ENCODE data around the gene GRK5. TPM values are rescaled to one million over a fixed set of nuclear protein-coding genes. Genes with fewer than 3 reads are reported as not detected.
A peak's percentile ranks its signal among the peaks of the same experiment; 100 is the strongest.

The GRK5 gene
- total RNA-seq, 3 donors from 2014 or later (not counting 1 experiment from before 2014, with no cell fraction given), result 37.6 to 54.3 (median 47.9) TPM

- no peaks in the 10 kb centered on the region for H3K9me3 Mint-ChIP-seq
- no peak overlapping the region for H3K27ac Mint-ChIP-seq
- peaks cover 20 to 42% of the 10 kb centered on the region in 2 donors for H3K4me1 Mint-ChIP-seq
- H3K36me3 ChIP-seq (ENCODE audit: control insufficient read depth, insufficient read depth, low read length), result no peaks in the 10 kb centered on the region
- peak overlapping the region; percentile 37 for H3K27ac ChIP-seq (ENCODE audit: low read length)
- intact Hi-C loops (cut with micrococcal nuclease), result no loop called here
- ATAC-seq (no peak), DNase-seq (no peak)
- H3K4me1 ChIP-seq (ENCODE audit: control insufficient read depth, insufficient read depth, low read length), result peaks cover 31% of the 10 kb centered on the region
- no peak overlapping the region for H3K4me3 Mint-ChIP-seq
- no peaks in the 10 kb centered on the region for H3K36me3 Mint-ChIP-seq
- no peaks in the 10 kb centered on the region for H3K9me3 ChIP-seq (ENCODE audit: control insufficient read depth, insufficient read depth, low read length)
- no peak for TF ChIP-seq CTCF (IDR thresholded peaks at IDR 0.05)
- no peaks in the 10 kb centered on the region for H3K27me3 Mint-ChIP-seq (ENCODE audit: low read depth in 2 of 2)
- no peaks in the 10 kb centered on the region for H3K27me3 ChIP-seq (ENCODE audit: control insufficient read depth, insufficient read depth, low read length)
- WGBS (ENCODE audit: insufficient coverage), result 100% methylated on average over 1 of the region's 1 CpG
- no peak overlapping the region for H3K4me3 ChIP-seq (ENCODE audit: low read length)
These were observed 189.3 kb downstream of the GRK5 start for GRCh38 chr10:119396709-119397071.

GRCh38 chr10:119397416-119397815, 190.0 kb downstream of the GRK5 start:
- no peak for DNase-seq
- H3K4me3 ChIP-seq (ENCODE audit: low read length), result no peak overlapping the region
- intact Hi-C loops (cut with micrococcal nuclease), result no loop called here
- Mint-ChIP-seq H3K4me1 (peaks cover 20 to 42% of the 10 kb centered on the region in 2 donors), H3K9me3 (no peaks in the 10 kb centered on the region), H3K4me3 (no peak overlapping the region), H3K36me3 (no peaks in the 10 kb centered on the region), H3K27me3 (ENCODE audit: low read depth in 2 of 2) (no peaks in the 10 kb centered on the region), H3K27ac (peak overlapping the region in 1 of 2 donors; percentile 26)
- peaks cover 31% of the 10 kb centered on the region for H3K4me1 ChIP-seq (ENCODE audit: control insufficient read depth, insufficient read depth, low read length)
- ATAC-seq, result no peak
- H3K36me3 ChIP-seq (ENCODE audit: control insufficient read depth, insufficient read depth, low read length), result no peaks in the 10 kb centered on the region
- H3K27ac ChIP-seq (ENCODE audit: low read length), result no peak overlapping the region
- no peaks in the 10 kb centered on the region for H3K9me3 ChIP-seq (ENCODE audit: control insufficient read depth, insufficient read depth, low read length)
- no peak for TF ChIP-seq CTCF (IDR thresholded peaks at IDR 0.05)
- no peaks in the 10 kb centered on the region for H3K27me3 ChIP-seq (ENCODE audit: control insufficient read depth, insufficient read depth, low read length)
- 96% methylated on average over 6 of the region's 6 CpGs for WGBS (ENCODE audit: insufficient coverage)

- no peak for ATAC-seq
- Mint-ChIP-seq H3K4me3 (no peak overlapping the region), H3K27ac (peak overlapping the region in 1 of 2 donors; percentile 25), H3K9me3 (no peaks in the 10 kb centered on the region), H3K36me3 (no peaks in the 10 kb centered on the region), H3K27me3 (ENCODE audit: low read depth in 2 of 2) (no peaks in the 10 kb centered on the region), H3K4me1 (peaks cover 14 to 35% of the 10 kb centered on the region in 2 donors)
- 88% methylated on average over 5 of the region's 5 CpGs for WGBS (ENCODE audit: insufficient coverage)
- Histone ChIP-seq H3K27me3 (ENCODE audit: control insufficient read depth, insufficient read depth, low read length) (no peaks in the 10 kb centered on the region), H3K27ac (ENCODE audit: low read length) (no peak overlapping the region), H3K4me3 (ENCODE audit: low read length) (no peak overlapping the region), H3K36me3 (ENCODE audit: control insufficient read depth, insufficient read depth, low read length) (no peaks in the 10 kb centered on the region), H3K4me1 (ENCODE audit: control insufficient read depth, insufficient read depth, low read length) (peaks cover 28% of the 10 kb centered on the region), H3K9me3 (ENCODE audit: control insufficient read depth, insufficient read depth, low read length) (no peaks in the 10 kb centered on the region)
- TF ChIP-seq CTCF (IDR thresholded peaks at IDR 0.05), result no peak
- intact Hi-C loops (cut with micrococcal nuclease), result no loop called here
- DNase-seq, result no peak
These were observed 191.6 kb downstream of the GRK5 start for GRCh38 chr10:119398996-119399395.

GRCh38 chr10:119399466-119399865, 192.1 kb downstream of the GRK5 start:
- Histone ChIP-seq H3K9me3 (ENCODE audit: control insufficient read depth, insufficient read depth, low read length) (no peaks in the 10 kb centered on the region), H3K27ac (ENCODE audit: low read length) (no peak overlapping the region), H3K4me3 (ENCODE audit: low read length) (no peak overlapping the region), H3K27me3 (ENCODE audit: control insufficient read depth, insufficient read depth, low read length) (no peaks in the 10 kb centered on the region), H3K36me3 (ENCODE audit: control insufficient read depth, insufficient read depth, low read length) (no peaks in the 10 kb centered on the region), H3K4me1 (ENCODE audit: control insufficient read depth, insufficient read depth, low read length) (peaks cover 24% of the 10 kb centered on the region)
- Mint-ChIP-seq H3K36me3 (no peaks in the 10 kb centered on the region), H3K27ac (peak overlapping the region in 1 of 2 donors; percentile 25), H3K4me3 (no peak overlapping the region), H3K9me3 (no peaks in the 10 kb centered on the region), H3K27me3 (ENCODE audit: low read depth in 2 of 2) (no peaks in the 10 kb centered on the region), H3K4me1 (peaks cover 9 to 31% of the 10 kb centered on the region in 2 donors)
- intact Hi-C loops (cut with micrococcal nuclease), result no loop called here
- ATAC-seq (no peak), DNase-seq (no peak)
- 92% methylated on average over 3 of the region's 3 CpGs for WGBS (ENCODE audit: insufficient coverage)
- TF ChIP-seq CTCF (IDR thresholded peaks at IDR 0.05), result no peak

Measured in natural killer cell (primary cell).